Ectodermal cell (in vitro differentiated cells): Measurements from ENCODE around the gene ANKRD35.
"Not testable (repeated sequence)": the region's sequence is repeated elsewhere in the genome, so short reads cannot be mapped to it uniquely, and the experiment has no call there.

Experiments used
- H3K27ac ChIP-seq: 2 replicates; pipeline ENCODE4 v1.7.0; 2013; ENCODE audit warnings: mild to moderate bottlenecking, low read depth, low read length; ENCODE audit not compliant: insufficient read depth, poor library complexity, severe bottlenecking
- H3K27me3 ChIP-seq: 2 replicates; pipeline ENCODE4 v1.7.0; 2013; ENCODE audit warnings: mild to moderate bottlenecking, low read length; ENCODE audit not compliant: insufficient read depth, control insufficient read depth, poor library complexity, severe bottlenecking
- H3K36me3 ChIP-seq: one replicate; pipeline ENCODE4 v1.7.0; 2013; ENCODE audit warnings: low read length; ENCODE audit not compliant: control insufficient read depth, insufficient read depth
- H3K4me1 ChIP-seq: one replicate; pipeline ENCODE4 v1.7.0; 2013; ENCODE audit warnings: low read length; ENCODE audit not compliant: control insufficient read depth, insufficient read depth
- H3K4me3 ChIP-seq: 2 replicates; pipeline ENCODE4 v1.7.0; 2013; ENCODE audit warnings: low read depth, low read length, control low read depth; ENCODE audit not compliant: insufficient read depth
- H3K9me3 ChIP-seq: 2 replicates; pipeline ENCODE4 v1.7.0; 2013; ENCODE audit warnings: mild to moderate bottlenecking, low read length, moderate library complexity; ENCODE audit not compliant: control insufficient read depth
- WGBS, 2 experiments: methylation state at CpG; one replicate each; pipeline ENCODE4 v1.1.7; 2013; ENCODE audit warnings: missing lambda C conversion rate in 2 of 2; 5-methylcytosine and 5-hydroxymethylcytosine counted together

The ANKRD35 gene

GRCh38 chr1:145830810-145831209 is 54.9 kb downstream of the ANKRD35 start:
- H3K4me3 ChIP-seq, H3K4me1 ChIP-seq, H3K9me3 ChIP-seq, H3K27ac ChIP-seq, H3K27me3 ChIP-seq: not testable (repeated sequence)
- H3K36me3 ChIP-seq, result peaks cover 75% of the 10 kb centered on the region
- WGBS, 2 experiments, result 84 to 96% methylated on average over 2 of the region's 2 CpGs

- Histone ChIP-seq H3K4me3 (no peak overlapping the region), H3K27me3 (no peaks in the 10 kb centered on the region), H3K9me3 (no peaks in the 10 kb centered on the region), H3K27ac (no peak overlapping the region), H3K36me3 (peaks cover 62% of the 10 kb centered on the region), H3K4me1 (peaks cover 4% of the 10 kb centered on the region)
Measured at GRCh38 chr1:145828367-145829026, 57.2 kb downstream of the ANKRD35 start.

GRCh38 chr1:145827966-145828365 is 57.7 kb downstream of the ANKRD35 start:
- no peak overlapping the region for H3K4me3 ChIP-seq
- no peaks in the 10 kb centered on the region for H3K9me3 ChIP-seq
- H3K27ac ChIP-seq, result no peak overlapping the region
- H3K36me3 ChIP-seq, result peaks cover 57% of the 10 kb centered on the region
- no peaks in the 10 kb centered on the region for H3K27me3 ChIP-seq
- peaks cover 4% of the 10 kb centered on the region for H3K4me1 ChIP-seq

GRCh38 chr1:145826030-145826429 is 59.6 kb downstream of the ANKRD35 start:
- 100% methylated on average over 1 of the region's 2 CpGs for WGBS, 2 experiments
- Histone ChIP-seq H3K27me3 (no peaks in the 10 kb centered on the region), H3K9me3 (no peaks in the 10 kb centered on the region), H3K4me3 (no peak overlapping the region), H3K4me1 (peaks cover 4% of the 10 kb centered on the region), H3K36me3 (peaks cover 41% of the 10 kb centered on the region), H3K27ac (no peak overlapping the region)

GRCh38 chr1:145824499-145824842 is 61.2 kb downstream of the ANKRD35 start:
- Histone ChIP-seq H3K36me3 (peaks cover 30% of the 10 kb centered on the region), H3K27ac (peak overlapping the region; percentile 94), H3K4me3 (peak overlapping the region; percentile 74), H3K4me1 (peaks cover 4% of the 10 kb centered on the region), H3K9me3 (no peaks in the 10 kb centered on the region), H3K27me3 (no peaks in the 10 kb centered on the region)
- WGBS, 2 experiments, result 3 to 4% methylated on average over 7 of the region's 7 CpGs

GRCh38 chr1:145823565-145824498 is 61.8 kb downstream of the ANKRD35 start, which contains the start of the genes POLR3C and RNF115:
TSS of gene POLR3C (plus strand) at chr1:145824200. CDS start at chr1:145825777, 1,577 bp downstream.
TSS of gene RNF115 (minus strand) at chr1:145824095. CDS start at chr1:145823873, 222 bp downstream.
- peak within 1 kb of the TSS; percentile 74 for H3K4me3 ChIP-seq
- H3K27me3 ChIP-seq, result no peaks in the 10 kb centered on the region
- peaks cover 26% of the 10 kb centered on the region for H3K36me3 ChIP-seq
- peak within 1 kb of the TSS; percentile 94 for H3K27ac ChIP-seq
- peaks cover 4% of the 10 kb centered on the region for H3K4me1 ChIP-seq
- no peaks in the 10 kb centered on the region for H3K9me3 ChIP-seq
- 0% methylated on average over 89 of the region's 89 CpGs for WGBS, 2 experiments

GRCh38 chr1:145822779-145823331 is 62.8 kb downstream of the ANKRD35 start:
- WGBS, 2 experiments, result no CpG with 5 or more reads among the region's 16 CpGs

GRCh38 chr1:145818095-145818494 is 67.6 kb downstream of the ANKRD35 start:
- H3K4me1 ChIP-seq, H3K36me3 ChIP-seq, H3K27me3 ChIP-seq, H3K9me3 ChIP-seq, H3K4me3 ChIP-seq, H3K27ac ChIP-seq: not testable (repeated sequence)
- WGBS, 2 experiments, result 100% methylated on average over 1 of the region's 6 CpGs; no CpG with 5 or more reads in 1 of the 2 experiments

More at GRCh38 chr1:145822779-145823331, 62.8 kb downstream of the ANKRD35 start:
- not testable (repeated sequence) for H3K4me3 ChIP-seq, H3K4me1 ChIP-seq, H3K9me3 ChIP-seq, H3K27ac ChIP-seq, H3K27me3 ChIP-seq
- peaks cover 17% of the 10 kb centered on the region for H3K36me3 ChIP-seq
